NCI-H2081 treated with DMSO at 0.1 percent for 48 hours (cell line): ENCODE results near the gene BBLN.
"Not testable (repeated sequence)": the region's sequence is repeated elsewhere in the genome, so short reads cannot be mapped to it uniquely, and the experiment has no call there.

ENCODE experiments used
- DNase-seq: peaks from one replicate; lab custom pipeline; 2025; lab: John Stamatoyannopoulos, UW

Gene BBLN

GRCh38 chr9:128159784-128160602 is at the start of gene BBLN:
TSS of gene BBLN (plus strand) at chr9:128160265. CDS start at chr9:128160408, 143 bp downstream.
- peak; percentile 58 for DNase-seq

DNA sequence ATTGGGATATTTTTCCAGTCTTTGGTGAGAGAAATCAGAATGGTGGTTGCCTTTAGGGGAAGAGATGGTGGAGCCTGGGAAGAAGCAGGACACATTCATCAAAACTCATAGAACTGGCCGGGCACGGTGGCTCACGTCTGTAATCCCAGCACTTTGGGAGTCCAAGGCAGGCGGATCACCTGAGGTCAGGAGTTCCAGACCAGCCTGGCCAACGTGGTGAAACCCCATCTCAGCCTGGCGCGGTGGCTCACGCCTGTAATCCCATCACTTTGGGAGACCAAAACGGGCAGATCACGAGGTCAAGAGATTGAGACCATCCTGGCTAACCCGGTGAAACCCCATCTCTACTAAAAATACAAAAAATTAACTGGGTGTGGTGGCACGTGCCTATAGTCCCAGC is 48.3 kb upstream of the BBLN start:
- DNase-seq, result not testable (repeated sequence)

- DNase-seq, result no peak
These were observed 46.3 kb upstream of the BBLN start for GRCh38 chr9:128113526-128114325.

DNA sequence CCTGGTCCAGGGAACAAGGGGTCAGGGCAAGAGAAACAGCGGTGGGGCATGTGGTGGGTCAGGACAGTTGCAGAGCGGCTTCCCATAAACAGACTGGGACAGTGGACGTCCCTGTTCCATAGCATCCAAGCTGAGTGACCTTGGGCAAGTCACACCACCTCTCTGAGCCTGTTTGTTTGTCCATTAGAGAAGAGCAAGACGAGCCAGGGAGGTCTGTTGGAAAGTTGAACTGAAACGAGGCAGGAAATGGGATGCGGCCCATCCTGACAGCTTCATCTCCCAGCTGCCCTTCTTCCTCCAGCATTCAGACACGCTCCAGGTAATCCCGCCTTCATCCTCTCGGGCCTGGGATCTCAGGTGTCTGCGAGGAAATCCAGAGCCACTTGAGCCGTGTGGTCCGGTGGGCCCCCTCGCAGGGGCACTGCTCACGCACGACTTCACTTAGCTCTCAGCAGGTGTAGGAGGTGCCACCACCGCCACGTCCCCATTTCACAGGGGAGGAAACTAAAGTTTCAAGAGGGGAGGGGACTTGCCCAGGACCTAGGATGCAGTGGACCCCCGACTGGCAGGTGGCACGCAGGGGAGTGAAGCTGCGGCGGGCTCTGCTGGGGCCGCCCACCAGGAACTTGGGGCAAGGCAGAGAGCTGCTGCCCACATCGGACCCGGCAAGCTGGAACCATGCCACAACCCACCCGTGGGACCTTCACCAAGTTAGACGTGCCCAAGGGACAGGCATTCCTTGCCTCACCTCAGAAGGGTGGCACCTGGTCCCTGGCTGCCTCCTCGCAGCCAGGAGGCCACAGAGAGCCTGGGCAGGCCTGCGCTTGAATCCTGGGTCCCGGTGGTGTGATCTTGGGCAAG is 45.5 kb upstream of the BBLN start:
- no peak for DNase-seq

DNA sequence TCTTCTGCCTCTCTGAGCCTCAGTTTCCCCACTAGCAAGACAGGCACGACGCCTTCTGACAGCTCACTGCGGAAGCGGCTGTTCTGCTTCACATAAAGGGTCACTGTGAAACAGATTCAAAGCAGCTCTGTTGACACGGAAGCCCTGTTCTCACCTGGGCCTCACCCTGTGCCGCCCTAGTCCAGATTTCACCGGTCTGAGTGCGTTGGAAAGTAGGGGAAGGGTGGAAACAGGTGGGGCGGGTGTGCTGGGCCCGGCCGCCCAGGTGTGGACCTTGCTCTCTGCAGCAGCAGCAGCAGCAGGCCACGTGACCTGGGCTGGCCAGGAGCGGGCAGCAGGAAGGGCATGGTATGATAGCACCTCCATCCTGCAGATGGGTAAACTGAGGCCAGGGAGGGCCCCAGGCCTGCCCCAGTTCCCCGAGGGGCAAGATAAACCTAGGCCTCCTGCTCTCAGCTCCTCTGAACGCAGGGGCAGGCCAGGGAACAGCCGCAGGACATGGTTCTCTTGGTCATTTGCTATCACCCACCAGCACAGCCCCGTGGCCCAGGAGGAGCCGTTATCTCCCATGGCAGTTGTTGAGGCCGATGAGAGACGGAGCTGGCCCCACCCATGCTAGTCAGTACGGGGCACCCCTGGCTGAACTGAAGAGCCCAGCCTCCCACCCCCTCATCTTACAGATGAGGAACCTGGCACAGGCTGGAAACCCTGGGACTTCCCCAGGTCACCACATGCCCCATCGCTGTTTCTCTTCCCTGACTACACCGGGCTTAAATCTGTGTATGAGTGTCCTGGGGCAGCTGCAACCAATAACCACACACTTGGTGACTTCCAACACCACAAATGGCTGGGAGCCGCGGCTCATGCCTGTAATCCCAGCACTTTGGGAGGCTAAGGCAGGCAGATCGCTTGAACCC is 44.6 kb upstream of the BBLN start:
- DNase-seq, result no peak

DNA sequence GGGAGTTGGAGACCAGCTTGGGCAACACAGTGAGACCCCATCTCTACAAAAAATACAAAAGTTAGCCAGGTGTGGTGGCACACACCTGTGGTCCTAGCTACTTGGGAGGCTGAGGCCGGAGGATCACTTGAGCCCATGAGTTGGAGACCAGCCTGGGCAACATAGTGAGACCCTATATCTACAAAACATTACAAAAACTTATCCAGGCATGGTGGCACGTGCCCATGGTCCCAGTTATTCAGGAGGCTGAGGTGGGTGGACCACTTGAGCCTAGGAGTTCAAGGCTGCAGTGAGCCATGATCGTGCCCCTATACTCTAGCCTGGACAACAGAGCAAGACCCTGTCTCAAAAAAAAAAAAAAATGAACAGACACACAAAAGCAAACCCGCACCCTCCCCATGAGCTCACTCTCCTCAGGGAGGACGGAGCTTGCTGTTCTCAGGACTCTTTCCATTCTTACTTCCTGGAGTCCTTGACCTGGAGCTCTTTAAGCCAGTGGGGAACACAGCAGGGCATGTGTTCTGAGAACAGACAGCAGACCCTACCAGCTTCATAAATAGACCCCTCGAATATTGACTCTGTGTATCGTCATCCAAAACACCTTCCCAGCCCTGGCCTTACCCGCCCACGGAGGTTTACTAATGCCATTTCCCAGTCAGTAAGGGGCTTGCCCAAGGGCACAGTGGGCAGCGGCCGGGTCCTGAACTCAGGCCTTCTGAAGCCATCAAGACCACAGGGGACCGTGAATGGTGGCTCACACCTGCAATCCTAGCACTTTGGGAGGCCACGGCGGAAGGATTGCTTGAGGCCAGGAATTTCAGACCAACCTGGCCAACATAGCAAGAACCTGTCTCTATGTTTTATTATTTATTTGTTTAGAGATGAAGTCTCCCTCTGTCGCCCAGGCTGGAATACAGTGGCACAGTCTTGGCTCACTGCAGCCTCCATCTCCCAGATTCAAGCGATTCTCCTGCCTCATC is 43.7 kb upstream of the BBLN start:
- no peak for DNase-seq

DNA sequence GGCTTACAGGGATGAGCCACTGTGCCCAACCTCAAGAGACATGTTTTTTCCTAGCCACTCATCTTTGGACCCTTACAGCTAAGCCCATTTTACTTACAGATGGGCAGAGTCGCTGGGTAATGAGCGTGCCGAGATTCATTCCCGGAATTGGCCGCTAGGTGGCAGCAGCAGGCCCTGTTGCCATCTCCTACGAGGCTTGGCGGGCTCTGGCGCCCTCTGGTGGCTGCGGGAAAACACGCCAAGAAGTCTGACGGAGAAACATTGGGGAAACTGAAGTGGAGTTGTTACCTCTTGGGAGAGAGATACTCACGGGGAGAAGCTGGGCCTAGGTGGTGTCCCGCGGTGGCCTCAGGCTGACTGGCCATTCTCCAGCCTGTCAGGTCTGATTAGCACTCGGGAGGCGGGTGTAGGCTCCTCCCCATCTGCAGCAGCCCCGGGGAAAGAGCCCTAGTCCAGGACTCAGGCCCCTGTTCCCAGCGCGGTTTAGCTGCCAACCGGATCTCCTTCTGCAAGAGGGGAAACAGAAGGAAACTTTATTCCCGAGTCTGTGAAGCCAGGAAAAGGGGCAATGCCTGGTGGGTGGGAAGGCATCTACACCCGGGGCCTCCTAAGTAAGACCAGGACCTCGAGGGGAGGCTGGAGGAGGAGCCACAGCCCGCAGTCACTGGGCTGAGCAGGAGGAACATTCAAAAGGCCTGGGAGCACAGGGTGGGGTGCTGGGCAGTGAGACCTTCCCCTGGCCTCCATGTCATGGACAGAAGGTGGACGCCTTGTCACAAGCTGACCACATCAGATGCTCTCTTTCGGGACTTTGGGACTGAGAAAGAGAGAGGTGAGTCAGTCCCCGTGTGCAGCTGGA is 42.2 kb upstream of the BBLN start:
- peak; percentile 34 for DNase-seq

GRCh38 chr9:128118472-128118857 is 41.6 kb upstream of the BBLN start:
- no peak for DNase-seq

DNA sequence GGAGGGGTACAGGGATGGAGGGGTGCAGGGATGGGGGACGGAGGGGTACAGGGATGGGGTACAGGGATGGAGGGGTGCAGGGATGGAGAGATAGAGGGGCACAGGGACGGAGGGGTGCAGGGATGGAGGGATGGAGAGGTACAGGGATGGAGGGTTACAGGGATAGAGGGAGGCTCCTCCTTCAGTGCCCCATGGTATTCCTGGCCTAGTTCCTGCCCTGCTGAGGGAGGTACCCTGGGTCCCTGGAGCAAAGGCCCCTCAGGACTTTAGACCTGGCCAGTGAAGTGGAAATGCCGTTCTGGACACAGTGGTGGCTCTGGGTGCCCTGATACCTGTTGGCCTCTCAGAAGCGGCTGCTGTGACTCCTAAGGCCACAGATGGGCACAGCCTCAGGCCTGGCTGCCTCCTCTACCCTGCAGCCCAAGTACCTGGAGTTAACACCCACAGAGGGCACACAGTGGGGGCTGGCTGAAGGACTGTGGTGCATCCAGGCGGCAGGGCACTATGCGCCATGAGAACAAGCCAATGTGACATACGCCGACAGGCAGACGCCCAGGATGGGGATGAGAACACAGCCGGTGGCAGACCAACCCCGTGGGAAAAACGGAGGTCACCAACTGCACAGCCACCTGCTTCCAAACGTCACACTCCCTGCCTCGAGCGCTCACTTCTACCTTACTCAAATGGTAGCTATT is 40.9 kb upstream of the BBLN start:
- DNase-seq, result no peak

DNA sequence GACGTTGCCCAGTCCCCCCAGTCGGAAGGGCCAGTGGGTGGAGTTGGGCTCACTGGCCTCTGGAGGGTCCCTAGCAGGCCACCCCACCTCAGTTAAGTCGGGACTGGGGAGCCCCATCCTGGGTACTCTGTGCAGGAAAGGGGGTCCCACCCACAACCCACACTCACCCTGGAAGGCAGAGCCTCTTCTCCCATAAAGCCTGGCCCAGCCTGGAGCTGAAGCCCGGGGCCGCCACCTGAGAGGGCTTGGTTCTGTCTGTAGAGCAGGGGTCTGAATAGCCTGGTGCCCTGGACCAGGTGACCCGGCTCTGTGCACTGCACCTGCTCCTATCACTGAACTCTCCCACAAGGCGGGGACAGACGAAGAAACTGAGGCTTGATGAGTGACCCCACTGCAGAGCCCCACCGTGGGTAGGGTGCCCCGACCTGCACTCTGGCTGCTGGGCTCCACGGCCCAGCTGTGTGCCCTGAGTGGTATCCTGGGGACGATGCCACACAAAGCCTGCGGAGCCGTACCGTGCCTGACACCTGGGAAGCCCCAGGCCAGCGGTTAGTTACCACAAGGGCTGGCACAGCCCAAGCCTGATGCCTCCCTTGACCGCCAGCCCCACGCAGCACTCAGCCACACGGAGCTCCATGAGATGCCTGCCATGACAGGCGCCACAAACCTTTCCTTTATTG is 39.9 kb upstream of the BBLN start:
- no peak for DNase-seq

DNA sequence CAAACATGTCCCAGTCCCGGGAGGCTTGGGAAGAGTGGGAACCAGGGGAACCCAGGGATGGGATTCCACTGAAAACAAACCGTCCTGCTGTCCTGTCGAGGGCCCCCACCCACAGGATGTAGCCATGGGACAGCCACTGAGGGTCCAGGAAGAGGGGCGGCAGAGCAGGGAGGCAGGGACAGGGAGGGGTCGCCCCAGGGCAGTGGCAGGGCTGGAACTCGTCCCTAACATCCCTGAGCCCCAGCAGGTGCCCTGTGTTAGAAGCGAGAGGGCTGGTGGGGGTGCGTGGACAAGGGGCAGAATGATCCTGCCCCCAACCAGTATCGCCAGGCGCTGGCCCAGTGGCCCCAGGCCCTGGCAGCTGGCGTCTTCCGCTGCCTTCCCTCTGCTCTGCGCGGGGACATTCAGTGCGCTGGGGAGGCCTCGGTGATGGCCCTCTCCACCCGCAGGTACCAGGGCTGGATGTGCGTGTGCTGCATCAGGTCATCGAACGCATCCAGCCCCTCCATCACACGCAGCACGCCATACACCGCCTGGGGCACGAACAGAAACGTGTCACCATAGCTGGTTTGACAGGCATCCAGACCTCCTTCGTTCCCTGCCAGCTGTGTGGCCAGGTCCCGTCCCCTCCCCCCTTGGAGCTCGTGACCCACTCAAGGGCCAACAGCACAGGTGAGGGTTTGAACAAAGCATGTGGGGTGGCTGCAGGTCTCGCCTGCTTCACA is 39.2 kb upstream of the BBLN start:
- DNase-seq, result no peak

DNA sequence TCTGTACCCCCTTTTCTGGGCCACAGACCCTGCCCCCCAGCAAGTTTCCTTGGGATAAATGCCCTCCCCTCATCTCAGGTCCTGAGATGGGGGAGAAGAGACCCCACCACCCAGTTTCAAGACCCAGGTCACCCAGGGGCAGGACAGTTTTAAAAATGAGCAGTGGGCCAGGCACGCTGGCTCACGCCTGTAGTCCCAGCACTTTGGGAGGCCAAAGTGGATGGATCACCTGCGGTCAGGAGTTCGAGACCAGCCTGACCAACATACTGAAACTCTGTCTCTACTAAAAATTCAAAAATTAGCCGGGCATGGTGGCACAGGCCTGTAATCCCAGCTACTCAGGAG is 38.6 kb upstream of the BBLN start:
- no peak for DNase-seq

- DNase-seq, result no peak
These were observed 37.9 kb upstream of the BBLN start for GRCh38 chr9:128121924-128122808.

GRCh38 chr9:128122809-128123175 is 37.3 kb upstream of the BBLN start:
- DNase-seq, result no peak

- no peak for DNase-seq
These were observed 36.5 kb upstream of the BBLN start for GRCh38 chr9:128123451-128124080.

DNA sequence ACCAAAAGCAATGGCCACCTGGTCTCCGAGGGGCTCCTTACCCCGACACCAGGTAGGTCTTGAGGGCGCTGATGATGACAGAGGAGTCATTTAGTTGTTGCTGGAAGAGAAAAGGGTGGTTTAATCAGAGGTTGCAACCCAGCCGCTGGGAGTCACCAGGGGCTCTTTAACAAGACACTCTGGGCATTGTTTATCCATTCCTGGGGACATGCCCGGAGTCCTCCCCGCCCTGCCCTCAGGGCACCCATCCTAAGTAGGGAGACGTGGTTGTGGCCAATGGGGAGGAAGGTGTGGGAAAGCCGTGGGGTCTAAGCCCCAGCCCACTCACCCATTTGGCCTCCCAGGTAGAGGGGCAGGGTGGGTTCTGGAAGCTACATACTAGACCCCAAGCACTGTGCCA is 35.6 kb upstream of the BBLN start:
- DNase-seq, result no peak
